Suprapubic skin (tissue), 3 donors: ENCODE results near the gene ADA.

Experiments used
- CTCF ChIP-seq, 2 donors: fragments of 200-600 bp in 1 of 2; fragments of 450-650 bp in 1 of 2; sonication (generic) in 1 of 2; IDR thresholded peaks; one replicate each; pipeline ENCODE4 v1.5.1; 2016 to 2019; ENCODE audit warnings: antibody characterized with exemption in 2 of 2, mild to moderate bottlenecking in 1 of 2, moderate library complexity in 1 of 2
- POLR2A ChIP-seq, 2 donors: fragments of 450-650 bp; IDR thresholded peaks; one replicate each; pipeline ENCODE4 v1.6.1; 2017; ENCODE audit warnings: antibody characterized with exemption in 2 of 2, mild to moderate bottlenecking in 2 of 2, moderate library complexity in 2 of 2

GRCh38 chr20:44640522-44640921 is 11.0 kb downstream of the ADA start:
- TF ChIP-seq CTCF (IDR thresholded peaks at IDR 0.05) (no peak), POLR2A (IDR thresholded peaks at IDR 0.05) (no peak)
